ENCODE results near the gene MLKL. TPM values are rescaled to one million over a fixed set of nuclear protein-coding genes. Genes with fewer than 3 reads are reported as not detected.

The MLKL gene
- total and polyA plus RNA-seq, 2 of the 13 experiments (the other 11 are each of a cell fraction or from before 2014, with no cell fraction given): 6.4 to 10.7 TPM

DNA sequence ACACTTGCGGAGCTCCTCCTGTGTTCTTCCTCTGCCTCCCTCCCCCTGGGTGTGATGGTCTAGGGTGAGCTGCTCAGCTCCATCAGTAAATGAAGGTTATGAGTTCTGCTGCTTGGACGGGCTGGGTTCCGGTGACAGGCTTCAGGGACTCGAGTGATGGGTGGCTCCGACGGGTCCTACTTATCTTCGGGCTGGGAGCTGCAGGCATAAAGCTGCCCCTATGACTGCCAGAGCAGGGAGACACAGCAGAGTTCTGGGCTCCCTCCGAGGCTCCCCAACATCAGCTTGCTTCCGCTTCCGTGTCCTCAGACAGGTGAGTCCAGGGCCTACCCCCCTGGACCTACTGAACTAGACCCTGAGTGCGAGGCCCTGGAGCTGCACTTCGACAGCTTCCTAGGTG, 11.3 kb upstream of the MLKL start:
- CTCF ChIA-PET (ENCODE audit: low intra/inter-chr PET ratio, low total read pairs): no interaction called here
- FAIRE-seq: no peak
- POLR2A ChIA-PET: interaction anchor here (1.4 kb wide), 1 partner anchor 13 kb away, joined by 5 read pairs; no protein-coding TSS in a partner anchor
- in situ Hi-C loops (cut with HindIII; ENCODE audit: extremely low pct_ligation_motif_present, low pct_unique_long_range_greater_than_20kb): no loop called here
- 65% methylated on average over 12 of the region's 12 CpGs for WGBS (ENCODE audit: low lambda C conversion rate)
- TF ChIP-seq SIX1 (CRISPR knock-in tag; IDR thresholded peaks at IDR 0.05; ENCODE audit: borderline replicate concordance): no peak
- TF ChIP-seq, protein P1, sequence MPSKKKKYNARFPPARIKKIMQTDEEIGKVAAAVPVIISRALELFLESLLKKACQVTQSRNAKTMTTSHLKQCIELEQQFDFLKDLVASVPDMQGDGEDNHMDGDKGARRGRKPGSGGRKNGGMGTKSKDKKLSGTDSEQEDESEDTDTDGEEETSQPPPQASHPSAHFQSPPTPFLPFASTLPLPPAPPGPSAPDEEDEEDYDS (CRISPR knock-in tag; IDR thresholded peaks at IDR 0.05): no peak
- no peak for TF ChIP-seq ZFP1 (CRISPR knock-in tag; IDR thresholded peaks at IDR 0.05)
- no peak for TF ChIP-seq MTA1 (CRISPR knock-in tag; IDR thresholded peaks at IDR 0.05; ENCODE audit: borderline replicate concordance)
- TF ChIP-seq ERF (CRISPR knock-in tag; IDR thresholded peaks at IDR 0.05): no peak
- no peak for TF ChIP-seq ZNF124 (CRISPR knock-in tag; IDR thresholded peaks at IDR 0.05)
- TF ChIP-seq, protein P2, sequence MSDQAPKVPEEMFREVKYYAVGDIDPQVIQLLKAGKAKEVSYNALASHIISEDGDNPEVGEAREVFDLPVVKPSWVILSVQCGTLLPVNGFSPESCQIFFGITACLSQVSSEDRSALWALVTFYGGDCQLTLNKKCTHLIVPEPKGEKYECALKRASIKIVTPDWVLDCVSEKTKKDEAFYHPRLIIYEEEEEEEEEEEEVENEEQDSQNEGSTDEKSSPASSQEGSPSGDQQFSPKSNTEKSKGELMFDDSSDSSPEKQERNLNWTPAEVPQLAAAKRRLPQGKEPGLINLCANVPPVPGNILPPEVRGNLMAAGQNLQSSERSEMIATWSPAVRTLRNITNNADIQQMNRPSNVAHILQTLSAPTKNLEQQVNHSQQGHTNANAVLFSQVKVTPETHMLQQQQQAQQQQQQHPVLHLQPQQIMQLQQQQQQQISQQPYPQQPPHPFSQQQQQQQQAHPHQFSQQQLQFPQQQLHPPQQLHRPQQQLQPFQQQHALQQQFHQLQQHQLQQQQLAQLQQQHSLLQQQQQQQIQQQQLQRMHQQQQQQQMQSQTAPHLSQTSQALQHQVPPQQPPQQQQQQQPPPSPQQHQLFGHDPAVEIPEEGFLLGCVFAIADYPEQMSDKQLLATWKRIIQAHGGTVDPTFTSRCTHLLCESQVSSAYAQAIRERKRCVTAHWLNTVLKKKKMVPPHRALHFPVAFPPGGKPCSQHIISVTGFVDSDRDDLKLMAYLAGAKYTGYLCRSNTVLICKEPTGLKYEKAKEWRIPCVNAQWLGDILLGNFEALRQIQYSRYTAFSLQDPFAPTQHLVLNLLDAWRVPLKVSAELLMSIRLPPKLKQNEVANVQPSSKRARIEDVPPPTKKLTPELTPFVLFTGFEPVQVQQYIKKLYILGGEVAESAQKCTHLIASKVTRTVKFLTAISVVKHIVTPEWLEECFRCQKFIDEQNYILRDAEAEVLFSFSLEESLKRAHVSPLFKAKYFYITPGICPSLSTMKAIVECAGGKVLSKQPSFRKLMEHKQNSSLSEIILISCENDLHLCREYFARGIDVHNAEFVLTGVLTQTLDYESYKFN (CRISPR knock-in tag; conservative IDR thresholded peaks at IDR 0.05): no peak
- TF ChIP-seq JUND (CRISPR knock-in tag; IDR thresholded peaks at IDR 0.05): no peak
- no peak for TF ChIP-seq LBX2 (CRISPR knock-in tag; IDR thresholded peaks at IDR 0.05; ENCODE audit: borderline replicate concordance)
- Histone ChIP-seq H3K9me3 (ENCODE audit: low read length) (no peaks in the 10 kb centered on the region), H3K4me2 (ENCODE audit: low read depth, low read length) (no peak overlapping the region), H3K9ac (ENCODE audit: insufficient read depth, low read depth, low read length) (no peak overlapping the region), H2AFZ (ENCODE audit: low read length) (no peak overlapping the region), H3K79me2 (ENCODE audit: insufficient read depth, low read length) (no peaks in the 10 kb centered on the region), H3K27me3 (ENCODE audit: control insufficient read depth in 1 of 2, insufficient read depth in 2 of 2, low read length in 2 of 2) (peaks cover 9 to 36% of the 10 kb centered on the region in 2 experiments; a peak in 3 of 5 replicates), H3K36me3 (replicated peaks in 1 of 2; ENCODE audit: control insufficient read depth in 1 of 2, insufficient read depth in 2 of 2, low read length in 2 of 2) (no peaks in the 10 kb centered on the region), H3K27ac (ENCODE audit: extremely low read length, insufficient read depth, low read length) (no peak overlapping the region), H4K20me1 (ENCODE audit: insufficient read depth, low read length) (no peaks in the 10 kb centered on the region), H3K4me1 (ENCODE audit: insufficient read depth, low read length) (peaks cover 10% of the 10 kb centered on the region), H3K4me3 (replicated peaks in 1 of 3; ENCODE audit: insufficient read depth in 1 of 3, low read depth in 2 of 3, low read length in 3 of 3) (no peak overlapping the region)
- no TSS peak for BruUV-seq (replicated peaks)
- intact Hi-C loops (cut with micrococcal nuclease; ENCODE audit: unreplicated experiment): no loop called here
- ATAC-seq: no peak
- no peak for DNase-seq (ENCODE audit: low spot score)

Data from HepG2 (cell line).